ENCODE results near the gene KRAS. TPM values are rescaled to one million over a fixed set of nuclear protein-coding genes. Genes with fewer than 3 reads are reported as not detected.
A peak's percentile ranks its signal among the peaks of the same experiment; 100 is the strongest.

Gene KRAS
- total RNA-seq, 1 donor from 2014 or later = 28.6 TPM

- no peak for TF ChIP-seq CTCF (IDR thresholded peaks at IDR 0.05)
- Histone ChIP-seq H3K36me3 (no peaks in the 10 kb centered on the region), H3K9me3 (no peaks in the 10 kb centered on the region), H3K4me1 (peaks cover 18% of the 10 kb centered on the region), H3K27me3 (ENCODE audit: low read depth) (no peaks in the 10 kb centered on the region), H3K4me3 (peak within 1 kb of the TSS; percentile 75), H3K27ac (peak within 1 kb of the TSS; percentile 94)
- DNase-seq (peak; percentile 100), ATAC-seq (peak; percentile 99 to 100)
- intact Hi-C loops (cut with DNase I) = no loop called here
Measured at GRCh38 chr12:25195056-25195971, 55.4 kb downstream of the KRAS start, which contains the start of the genes DNAI7 and ETFRF1. DNAI7 (minus strand) TSS chr12:25195160; CDS start chr12:25195078, 82 bp downstream. ETFRF1 (plus strand) TSS chr12:25195237; CDS start chr12:25203957, 8,720 bp downstream.

GRCh38 chr12:25194722-25195055, 56.0 kb downstream of the KRAS start:
- H3K27ac ChIP-seq = peak overlapping the region; percentile 94
- H3K9me3 ChIP-seq = no peaks in the 10 kb centered on the region
- intact Hi-C loops (cut with DNase I) = no loop called here
- ATAC-seq (peak in 1 of 2 donors; percentile 57), DNase-seq (no peak)
- peak overlapping the region; percentile 75 for H3K4me3 ChIP-seq
- no peaks in the 10 kb centered on the region for H3K36me3 ChIP-seq
- TF ChIP-seq CTCF (IDR thresholded peaks at IDR 0.05) = no peak
- H3K27me3 ChIP-seq (ENCODE audit: low read depth) = no peaks in the 10 kb centered on the region
- H3K4me1 ChIP-seq = peaks cover 18% of the 10 kb centered on the region

- Histone ChIP-seq H3K36me3 (no peaks in the 10 kb centered on the region), H3K4me3 (peak overlapping the region; percentile 75), H3K4me1 (peaks cover 18% of the 10 kb centered on the region), H3K27ac (peak overlapping the region; percentile 94), H3K9me3 (no peaks in the 10 kb centered on the region), H3K27me3 (ENCODE audit: low read depth) (no peaks in the 10 kb centered on the region)
- intact Hi-C loops (cut with DNase I) = no loop called here
- ATAC-seq (no peak), DNase-seq (no peak)
- TF ChIP-seq CTCF (IDR thresholded peaks at IDR 0.05) = no peak
Measured at GRCh38 chr12:25194214-25194613, 56.5 kb downstream of the KRAS start.

GRCh38 chr12:25190793-25191192, 59.9 kb downstream of the KRAS start:
- Histone ChIP-seq H3K9me3 (no peaks in the 10 kb centered on the region), H3K27ac (no peak overlapping the region), H3K27me3 (ENCODE audit: low read depth) (no peaks in the 10 kb centered on the region), H3K36me3 (no peaks in the 10 kb centered on the region), H3K4me1 (peaks cover 10% of the 10 kb centered on the region), H3K4me3 (no peak overlapping the region)
- TF ChIP-seq CTCF (IDR thresholded peaks at IDR 0.05) = no peak
- no peak for DNase-seq
- ATAC-seq = no peak
- intact Hi-C loops (cut with DNase I) = no loop called here

GRCh38 chr12:25189656-25190055, 61.1 kb downstream of the KRAS start:
- Histone ChIP-seq H3K36me3 (no peaks in the 10 kb centered on the region), H3K27ac (no peak overlapping the region), H3K4me3 (no peak overlapping the region), H3K9me3 (no peaks in the 10 kb centered on the region), H3K27me3 (ENCODE audit: low read depth) (no peaks in the 10 kb centered on the region), H3K4me1 (peaks cover 9% of the 10 kb centered on the region)
- DNase-seq = no peak
- ATAC-seq = no peak
- TF ChIP-seq CTCF (IDR thresholded peaks at IDR 0.05) = no peak
- intact Hi-C loops (cut with DNase I) = no loop called here

Data from lower lobe of right lung (tissue), 2 donors.